Loucy (cell line): ENCODE results near the gene GLRA3.
"Not testable (repeated sequence)": the region's sequence is repeated elsewhere in the genome, so short reads cannot be mapped to it uniquely, and the experiment has no call there.

Source experiments
- H2AFZ ChIP-seq: fragments of 200-600 bp; sonication (generic); 2 replicates; pipeline ENCODE4 v1.6.0; 2016; ENCODE audit warnings: antibody characterized with exemption, mild to moderate bottlenecking, low read length, moderate library complexity
- H3F3A ChIP-seq: fragments of 200-600 bp; 2 replicates; pipeline ENCODE4 v1.6.0; 2016; ENCODE audit warnings: antibody characterized with exemption, low read depth, mild to moderate bottlenecking
- H3K27me3 ChIP-seq: fragments of 200-600 bp; sonication (generic); 2 replicates; pipeline ENCODE4 v1.6.1; 2014; ENCODE audit warnings: low read length, mild to moderate bottlenecking; ENCODE audit not compliant: insufficient read depth, poor library complexity, severe bottlenecking
- H3K36me3 ChIP-seq: fragments of 200-600 bp; sonication (generic); 2 replicates; pipeline ENCODE4 v1.6.1; 2016; ENCODE audit warnings: low read length; ENCODE audit not compliant: insufficient read depth
- H3K4me1 ChIP-seq: fragments of 200-600 bp; sonication (generic); 2 replicates; pipeline ENCODE4 v1.5.1; 2014; ENCODE audit warnings: low read length, mild to moderate bottlenecking; ENCODE audit not compliant: insufficient read depth, poor library complexity, severe bottlenecking
- H3K4me2 ChIP-seq: fragments of 200-600 bp; sonication (generic); 2 replicates; pipeline ENCODE4 v1.6.0; 2014; ENCODE audit warnings: antibody characterized with exemption, low read length, low read depth, mild to moderate bottlenecking; ENCODE audit not compliant: poor library complexity, severe bottlenecking
- H3K4me3 ChIP-seq: fragments of 200-600 bp; sonication (generic); 2 replicates; pipeline ENCODE4 v1.5.1; 2014; ENCODE audit warnings: low read length, mild to moderate bottlenecking, mixed read lengths; ENCODE audit not compliant: poor library complexity, severe bottlenecking
- H3K79me2 ChIP-seq: fragments of 200-600 bp; sonication (generic); 2 replicates; pipeline ENCODE4 v1.6.1; 2014; ENCODE audit warnings: low read length; ENCODE audit not compliant: insufficient read depth
- H3K9ac ChIP-seq: fragments of 200-600 bp; sonication (generic); 2 replicates; pipeline ENCODE4 v1.6.0; 2014; ENCODE audit warnings: mild to moderate bottlenecking, low read depth, low read length, moderate library complexity; ENCODE audit not compliant: poor library complexity, severe bottlenecking
- H3K9me2 ChIP-seq: fragments of 200-600 bp; sonication (generic); replicated peaks from 2 replicates; pipeline ENCODE4 v1.6.1; 2016; ENCODE audit warnings: low read depth, low read length, mixed read lengths
- H3K9me3 ChIP-seq: fragments of 200-600 bp; sonication (generic); 2 replicates; pipeline ENCODE4 v1.6.1; 2014; ENCODE audit warnings: mild to moderate bottlenecking, antibody characterized with exemption, low read length, low read depth; ENCODE audit not compliant: insufficient read depth
- H4K20me1 ChIP-seq: fragments of 200-600 bp; sonication (generic); 2 replicates; pipeline ENCODE4 v1.6.0; 2014; ENCODE audit warnings: antibody characterized with exemption, low read length, mild to moderate bottlenecking; ENCODE audit not compliant: insufficient read depth, poor library complexity, severe bottlenecking
- CTCF ChIP-seq: fragments of 200-600 bp; sonication (generic); conservative IDR thresholded peaks from 2 replicates; pipeline ENCODE4 v1.5.1; 2014; ENCODE audit warnings: mild to moderate bottlenecking, antibody characterized with exemption, low read length
- EZH2phosphoT487 ChIP-seq: fragments of 200-600 bp; IDR thresholded peaks from 2 replicates; pipeline ENCODE4 v1.6.1; 2018; ENCODE audit warnings: antibody characterized with exemption, mild to moderate bottlenecking, moderate library complexity, borderline replicate concordance

Gene GLRA3

GRCh38 chr4:174828845-174829701 lies at the start of gene GLRA3:
Gene GLRA3 (minus strand): TSS chr4:174829247. CDS start chr4:174828811, 436 bp downstream.
- Histone ChIP-seq H3K9me3 (no peaks in the 10 kb centered on the region), H3F3A (no peaks in the 10 kb centered on the region), H3K27me3 (no peaks in the 10 kb centered on the region), H3K36me3 (no peaks in the 10 kb centered on the region), H2AFZ (no peak within 1 kb of the TSS), H3K9ac (no peak within 1 kb of the TSS), H3K79me2 (no peaks in the 10 kb centered on the region), H3K4me3 (no peak within 1 kb of the TSS), H3K9me2 (no peaks in the 10 kb centered on the region), H3K4me2 (no peak within 1 kb of the TSS), H3K4me1 (no peaks in the 10 kb centered on the region), H4K20me1 (no peaks in the 10 kb centered on the region)
- TF ChIP-seq EZH2phosphoT487 (no peak), CTCF (no peak)

- Histone ChIP-seq H3F3A (no peaks in the 10 kb centered on the region), H3K4me2 (no peak overlapping the region)
Observed at GRCh38 chr4:174874898-174875297, 45.9 kb upstream of the GLRA3 start.

GRCh38 chr4:174873931-174874330 lies 44.9 kb upstream of the GLRA3 start:
- Histone ChIP-seq H3K9ac (no peak overlapping the region), H3K36me3 (no peaks in the 10 kb centered on the region), H4K20me1 (no peaks in the 10 kb centered on the region), H3K9me2 (no peaks in the 10 kb centered on the region), H3K4me3 (no peak overlapping the region), H3K4me2 (no peak overlapping the region), H3F3A (no peaks in the 10 kb centered on the region), H2AFZ (no peak overlapping the region), H3K4me1 (no peaks in the 10 kb centered on the region), H3K27me3 (no peaks in the 10 kb centered on the region), H3K79me2 (no peaks in the 10 kb centered on the region), H3K9me3 (no peaks in the 10 kb centered on the region)
- TF ChIP-seq CTCF (peak; percentile 58), EZH2phosphoT487 (no peak)

More at GRCh38 chr4:174874898-174875297, 45.9 kb upstream of the GLRA3 start:
- no peaks in the 10 kb centered on the region for H3K79me2 ChIP-seq
- H3K9me3 ChIP-seq = no peaks in the 10 kb centered on the region
- no peaks in the 10 kb centered on the region for H3K27me3 ChIP-seq
- TF ChIP-seq CTCF (no peak), EZH2phosphoT487 (no peak)
- H3K9ac ChIP-seq = no peak overlapping the region
- no peaks in the 10 kb centered on the region for H3K4me1 ChIP-seq
- no peaks in the 10 kb centered on the region for H3K9me2 ChIP-seq
- no peak overlapping the region for H3K4me3 ChIP-seq
- H4K20me1 ChIP-seq = no peaks in the 10 kb centered on the region
- no peak overlapping the region for H2AFZ ChIP-seq
- H3K36me3 ChIP-seq = no peaks in the 10 kb centered on the region

- H4K20me1 ChIP-seq, H3K9me2 ChIP-seq, H3F3A ChIP-seq, H3K4me1 ChIP-seq, H3K79me2 ChIP-seq, H3K4me3 ChIP-seq, H3K27me3 ChIP-seq, H3K9me3 ChIP-seq, H3K36me3 ChIP-seq, H3K9ac ChIP-seq, H2AFZ ChIP-seq, H3K4me2 ChIP-seq: not testable (repeated sequence)
Observed at GRCh38 chr4:174873146-174873545, 44.1 kb upstream of the GLRA3 start.
